ENCODE results near the gene SDK2. TPM values are rescaled to one million over a fixed set of nuclear protein-coding genes. Genes with fewer than 3 reads are reported as not detected.

SDK2 gene
- total RNA-seq, 4 donors from 2014 or later = 1.5 to 7.0 (median 3.7) TPM

GRCh38 chr17:73341350-73342049 lies 302.7 kb downstream of the SDK2 start:
- 57% methylated on average over 15 of the region's 15 CpGs for WGBS, 2 donors
- no peak overlapping the region for H3K4me3 ChIP-seq (replicated peaks in 1 of 3)
- no peaks in the 10 kb centered on the region for H3K36me3 ChIP-seq
- H3K4me1 ChIP-seq = peaks cover 12 to 40% of the 10 kb centered on the region in 2 donors
- intact Hi-C loops (cut with DNase I) = no loop called here
- TF ChIP-seq, protein P1, sequence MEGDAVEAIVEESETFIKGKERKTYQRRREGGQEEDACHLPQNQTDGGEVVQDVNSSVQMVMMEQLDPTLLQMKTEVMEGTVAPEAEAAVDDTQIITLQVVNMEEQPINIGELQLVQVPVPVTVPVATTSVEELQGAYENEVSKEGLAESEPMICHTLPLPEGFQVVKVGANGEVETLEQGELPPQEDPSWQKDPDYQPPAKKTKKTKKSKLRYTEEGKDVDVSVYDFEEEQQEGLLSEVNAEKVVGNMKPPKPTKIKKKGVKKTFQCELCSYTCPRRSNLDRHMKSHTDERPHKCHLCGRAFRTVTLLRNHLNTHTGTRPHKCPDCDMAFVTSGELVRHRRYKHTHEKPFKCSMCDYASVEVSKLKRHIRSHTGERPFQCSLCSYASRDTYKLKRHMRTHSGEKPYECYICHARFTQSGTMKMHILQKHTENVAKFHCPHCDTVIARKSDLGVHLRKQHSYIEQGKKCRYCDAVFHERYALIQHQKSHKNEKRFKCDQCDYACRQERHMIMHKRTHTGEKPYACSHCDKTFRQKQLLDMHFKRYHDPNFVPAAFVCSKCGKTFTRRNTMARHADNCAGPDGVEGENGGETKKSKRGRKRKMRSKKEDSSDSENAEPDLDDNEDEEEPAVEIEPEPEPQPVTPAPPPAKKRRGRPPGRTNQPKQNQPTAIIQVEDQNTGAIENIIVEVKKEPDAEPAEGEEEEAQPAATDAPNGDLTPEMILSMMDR (IDR thresholded peaks at IDR 0.05) = no peak
- TF ChIP-seq POLR2A (IDR thresholded peaks at IDR 0.05) = no peak
- no peaks in the 10 kb centered on the region for H3K9me3 ChIP-seq
- H3K27me3 ChIP-seq = no peaks in the 10 kb centered on the region
- peak overlapping the region in 1 of 3 donors; percentile 37 for H3K27ac ChIP-seq
- peak in 1 of 2 donors; percentile 22 for DNase-seq

DNA sequence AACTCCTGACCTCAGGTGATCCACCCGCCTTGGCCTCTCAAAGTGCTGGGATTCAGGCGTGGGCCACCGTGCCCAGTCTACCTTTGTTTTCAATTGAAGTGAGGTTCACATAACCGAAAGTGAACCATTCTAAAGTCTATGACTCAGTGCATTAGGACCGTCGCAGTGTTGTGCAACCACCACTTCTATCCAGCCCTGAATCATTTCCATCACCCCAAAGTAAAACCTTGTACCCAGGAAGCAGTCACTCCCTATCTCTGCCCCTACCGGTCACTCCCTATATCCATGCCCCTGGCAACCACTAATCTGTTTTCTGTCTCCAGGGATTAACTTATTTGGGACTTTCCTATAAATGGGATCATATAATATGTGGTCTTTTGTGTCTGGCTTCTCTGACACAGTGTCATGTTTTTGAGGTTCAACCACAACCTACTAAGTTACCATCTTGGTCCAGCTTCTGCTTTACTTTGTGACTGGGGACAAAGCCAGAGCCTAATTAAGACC lies 304.1 kb downstream of the SDK2 start:
- Histone ChIP-seq H3K9me3 (no peaks in the 10 kb centered on the region), H3K27ac (peak overlapping the region; percentile 35 to 62 (median 53)), H3K36me3 (no peaks in the 10 kb centered on the region), H3K4me1 (peaks cover 12 to 40% of the 10 kb centered on the region in 2 donors), H3K4me3 (replicated peaks in 1 of 3) (no peak overlapping the region), H3K27me3 (no peaks in the 10 kb centered on the region)
- intact Hi-C loops (cut with DNase I) = no loop called here
- TF ChIP-seq POLR2A (IDR thresholded peaks at IDR 0.05) = no peak
- TF ChIP-seq, protein P1 (IDR thresholded peaks at IDR 0.05) = no peak
- 64 to 82% methylated on average over 7 of the region's 7 CpGs for WGBS, 2 donors
- no peak for DNase-seq

DNA sequence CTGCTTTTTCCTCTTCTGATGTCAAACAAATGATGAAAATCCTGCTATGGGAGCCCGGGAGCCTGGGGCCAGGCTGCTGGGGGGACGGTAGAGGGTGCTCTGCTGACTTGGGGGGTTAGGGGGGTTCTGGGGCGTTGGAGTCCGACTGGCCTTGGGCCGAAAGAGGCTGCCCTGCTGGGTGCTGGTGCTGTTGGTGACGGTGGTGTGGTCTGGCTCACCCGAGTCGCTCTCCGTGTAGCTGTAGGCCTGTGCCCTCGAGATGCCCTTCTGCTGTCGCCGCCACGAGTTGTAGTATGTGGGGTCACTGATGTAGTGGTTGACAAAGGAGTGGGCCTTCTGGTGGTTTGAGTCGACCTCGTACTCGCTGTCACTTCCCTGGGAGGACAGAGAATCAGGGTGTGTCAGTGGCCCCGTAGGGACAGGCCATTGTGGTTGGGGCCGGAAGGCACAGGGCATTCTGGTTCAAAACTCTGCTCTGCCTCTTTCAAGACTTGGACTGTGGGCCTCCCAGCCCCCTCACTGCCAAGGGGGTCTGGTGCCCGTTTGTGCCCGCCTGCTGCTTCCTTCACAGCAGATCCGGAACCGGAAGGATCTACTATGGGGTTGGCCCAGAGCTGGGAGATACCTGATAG lies 305.6 kb downstream of the SDK2 start:
- intact Hi-C loops (cut with DNase I) = no loop called here

GRCh38 chr17:73338050-73338521 lies 306.2 kb downstream of the SDK2 start:
- 34 to 49% methylated on average over 13 of the region's 13 CpGs for WGBS, 2 donors
- peak; percentile 40 to 45 for DNase-seq

More for the DNA sequence above, 305.6 kb downstream of the SDK2 start:
- no peaks in the 10 kb centered on the region for H3K27me3 ChIP-seq
- H3K36me3 ChIP-seq = no peaks in the 10 kb centered on the region
- H3K4me3 ChIP-seq (replicated peaks in 1 of 3) = no peak overlapping the region
- H3K9me3 ChIP-seq = no peaks in the 10 kb centered on the region
- TF ChIP-seq, protein P1 (IDR thresholded peaks at IDR 0.05) = no peak
- TF ChIP-seq POLR2A (IDR thresholded peaks at IDR 0.05) = no peak
- peaks cover 12 to 38% of the 10 kb centered on the region in 2 donors for H3K4me1 ChIP-seq
- H3K27ac ChIP-seq = peak overlapping the region; percentile 50 to 62 (median 50)
- no peak for DNase-seq
- 88 to 89% methylated on average over 19 to 21 of the region's 22 CpGs for WGBS, 2 donors

More at GRCh38 chr17:73338050-73338521, 306.2 kb downstream of the SDK2 start:
- peak overlapping the region; percentile 50 to 62 (median 50) for H3K27ac ChIP-seq
- no peaks in the 10 kb centered on the region for H3K36me3 ChIP-seq
- TF ChIP-seq, protein P1 (IDR thresholded peaks at IDR 0.05) = no peak
- no peak for TF ChIP-seq POLR2A (IDR thresholded peaks at IDR 0.05)
- no peak overlapping the region for H3K4me3 ChIP-seq (replicated peaks in 1 of 3)
- intact Hi-C loops (cut with DNase I) = no loop called here
- H3K4me1 ChIP-seq = peaks cover 11 to 32% of the 10 kb centered on the region in 2 donors
- no peaks in the 10 kb centered on the region for H3K27me3 ChIP-seq
- H3K9me3 ChIP-seq = no peaks in the 10 kb centered on the region

Data from thyroid gland (tissue), 4 donors.